GM23248 (cell line): Measurements from ENCODE around the gene GIGYF2. TPM values are rescaled to one million over a fixed set of nuclear protein-coding genes. Genes with fewer than 3 reads are reported as not detected.

Source experiments
- DNase-seq: peaks from one replicate; pipeline ENCODE4 v3.0.0-alpha.2; 2015
- H2AFZ ChIP-seq: fragments of 200-600 bp; sonication (generic); 2 replicates; pipeline ENCODE4 v1.6.1; 2016; ENCODE audit warnings: antibody characterized with exemption
- H3F3A ChIP-seq: fragments of 200-600 bp; sonication (generic); 2 replicates; pipeline ENCODE4 v1.6.1; 2016; ENCODE audit warnings: mild to moderate bottlenecking, antibody characterized with exemption, mixed run types; ENCODE audit not compliant: insufficient read depth
- H3K27ac ChIP-seq: fragments of 200-600 bp; sonication (generic); 2 replicates; pipeline ENCODE4 v1.5.1; 2016; ENCODE audit warnings: mild to moderate bottlenecking
- H3K27me3 ChIP-seq: fragments of 200-600 bp; sonication (generic); replicated peaks from 2 replicates; pipeline ENCODE4 v1.6.1; 2016; ENCODE audit warnings: mild to moderate bottlenecking; ENCODE audit not compliant: insufficient read depth
- H3K36me3 ChIP-seq: fragments of 200-600 bp; sonication (generic); 2 replicates; pipeline ENCODE4 v1.6.1; 2016; ENCODE audit warnings: low read depth, mild to moderate bottlenecking
- H3K4me1 ChIP-seq: fragments of 200-600 bp; sonication (generic); 2 replicates; pipeline ENCODE4 v1.6.1; 2016; ENCODE audit warnings: mild to moderate bottlenecking; ENCODE audit not compliant: insufficient read depth
- H3K4me2 ChIP-seq: fragments of 200-600 bp; sonication (generic); one replicate; pipeline ENCODE4 v1.6.1; 2016; ENCODE audit warnings: mild to moderate bottlenecking; ENCODE audit not compliant: unreplicated experiment
- H3K4me3 ChIP-seq: fragments of 200-600 bp; sonication (generic); 2 replicates; pipeline ENCODE4 v1.5.1; 2016; ENCODE audit warnings: mild to moderate bottlenecking
- H3K79me2 ChIP-seq: fragments of 200-600 bp; sonication (generic); 2 replicates; pipeline ENCODE4 v1.6.1; 2016; ENCODE audit warnings: mild to moderate bottlenecking; ENCODE audit not compliant: insufficient read depth
- H3K9ac ChIP-seq: fragments of 200-600 bp; sonication (generic); 2 replicates; pipeline ENCODE4 v1.6.1; 2016; ENCODE audit warnings: mild to moderate bottlenecking
- H3K9me2 ChIP-seq: fragments of 200-600 bp; sonication (generic); 2 replicates; pipeline ENCODE4 v1.6.1; 2016; ENCODE audit warnings: mixed run types, mild to moderate bottlenecking, moderate library complexity; ENCODE audit not compliant: insufficient read depth
- H3K9me3 ChIP-seq: fragments of 200-600 bp; sonication (generic); one replicate; pipeline ENCODE4 v1.6.1; 2017; ENCODE audit warnings: low read depth
- H4K20me1 ChIP-seq: fragments of 200-600 bp; sonication (generic); 2 replicates; pipeline ENCODE4 v1.6.0; 2016; ENCODE audit not compliant: insufficient read depth
- EZH2 ChIP-seq: fragments of 200-600 bp; sonication (generic); IDR thresholded peaks from 2 replicates; pipeline ENCODE4 v1.6.1; 2018; ENCODE audit warnings: antibody characterized with exemption, mild to moderate bottlenecking; ENCODE audit not compliant: insufficient read depth, poor library complexity, severe bottlenecking
- EZH2phosphoT487 ChIP-seq: fragments of 200-600 bp; sonication (generic); IDR thresholded peaks from 2 replicates; pipeline ENCODE4 v1.6.1; 2018; ENCODE audit warnings: antibody characterized with exemption, moderate library complexity, mild to moderate bottlenecking, low read depth; ENCODE audit not compliant: insufficient read depth
- WGBS, 2 experiments: methylation state at CpG; one replicate each; pipeline ENCODE4 v1.1.6; 2015 to 2017; ENCODE audit warnings: low lambda C conversion rate in 2 of 2, low coverage in 1 of 2; ENCODE audit errors: missing lambda C conversion rate in 2 of 2; 5-methylcytosine and 5-hydroxymethylcytosine counted together
- in situ Hi-C: fragments of 300-500 bp; cut with MboI; formaldehyde crosslinking; loops from 2 replicates; pipeline ENCODE4 v1.15.0; 2020
- polyA plus RNA-seq: library from polyadenylated mRNA; unstranded; fragments of >200 nt; fragmentation: Nextera tagmentation; extraction: Ambion mirVana; gene quantifications from 2 replicates; pipeline ENCODE4 v1.2.1, GENCODE V29; 2016
- total RNA-seq: library from RNA; depleted of rRNA; stranded (reverse); fragments of >200 nt; shearing (Covaris generic); gene quantifications from 2 replicates; pipeline ENCODE4 v1.2.3, GENCODE V29; 2014

The GIGYF2 gene
- total and polyA plus RNA-seq, 2 experiments from 2014 or later, result 27.2 to 35.2 TPM

GRCh38 chr2:232892843-232893242 lies 195.7 kb downstream of the GIGYF2 start:
- Histone ChIP-seq H3K9ac (no peak overlapping the region), H3K79me2 (no peaks in the 10 kb centered on the region), H2AFZ (no peak overlapping the region), H3K4me3 (no peak overlapping the region), H3K4me2 (no peak overlapping the region), H4K20me1 (no peaks in the 10 kb centered on the region), H3K36me3 (no peaks in the 10 kb centered on the region), H3K27ac (no peak overlapping the region), H3K9me3 (no peaks in the 10 kb centered on the region), H3K4me1 (peaks cover 5% of the 10 kb centered on the region), H3K9me2 (no peaks in the 10 kb centered on the region), H3K27me3 (no peaks in the 10 kb centered on the region), H3F3A (no peaks in the 10 kb centered on the region)
- 92 to 96% methylated on average over 18 to 20 of the region's 20 CpGs for WGBS, 2 experiments
- no peak for TF ChIP-seq EZH2phosphoT487
- TF ChIP-seq EZH2, result no peak
- no peak for DNase-seq
- in situ Hi-C loops, result no loop called here

GRCh38 chr2:232893834-232894233 lies 196.7 kb downstream of the GIGYF2 start:
- H3F3A ChIP-seq, result no peaks in the 10 kb centered on the region
- WGBS, 2 experiments, result 75 to 81% methylated on average over 8 of the region's 8 CpGs
- peaks cover 5% of the 10 kb centered on the region for H3K4me1 ChIP-seq
- H3K9ac ChIP-seq, result no peak overlapping the region
- no peak for DNase-seq
- H2AFZ ChIP-seq, result no peak overlapping the region
- no peak overlapping the region for H3K4me3 ChIP-seq
- no peaks in the 10 kb centered on the region for H3K36me3 ChIP-seq
- H3K4me2 ChIP-seq, result no peak overlapping the region
- H3K27me3 ChIP-seq, result no peaks in the 10 kb centered on the region
- no peaks in the 10 kb centered on the region for H3K9me2 ChIP-seq
- in situ Hi-C loops, result no loop called here
- TF ChIP-seq EZH2phosphoT487, result no peak
- no peak overlapping the region for H3K27ac ChIP-seq
- no peaks in the 10 kb centered on the region for H3K9me3 ChIP-seq
- H4K20me1 ChIP-seq, result no peaks in the 10 kb centered on the region
- H3K79me2 ChIP-seq, result no peaks in the 10 kb centered on the region

GRCh38 chr2:232894251-232894650 lies 197.1 kb downstream of the GIGYF2 start:
- in situ Hi-C loops, result no loop called here
- H4K20me1 ChIP-seq, result no peaks in the 10 kb centered on the region
- H2AFZ ChIP-seq, result no peak overlapping the region

DNA sequence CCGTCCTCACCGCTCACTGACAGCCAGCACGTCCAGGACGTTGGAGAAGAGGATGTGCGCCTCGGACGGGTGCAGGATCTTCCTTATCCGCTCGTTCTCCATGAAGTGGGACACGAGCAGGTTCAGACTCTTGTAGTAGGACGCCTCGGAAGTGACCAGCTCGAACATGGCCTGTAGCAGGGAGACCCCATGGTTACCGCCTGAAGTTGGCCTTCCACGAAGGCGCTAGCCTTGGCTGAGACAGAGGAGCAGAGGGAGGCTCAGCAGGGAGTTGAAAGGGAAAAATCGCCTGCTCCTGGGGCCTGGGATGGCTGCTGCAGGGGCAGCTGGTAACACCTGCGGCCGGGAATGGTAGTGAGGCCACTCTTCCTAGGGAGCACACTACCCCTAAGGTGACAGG lies 197.6 kb downstream of the GIGYF2 start:
- TF ChIP-seq EZH2, result no peak
- TF ChIP-seq EZH2phosphoT487, result no peak
- Histone ChIP-seq H3K9ac (no peak overlapping the region), H3K27ac (no peak overlapping the region), H3K4me2 (no peak overlapping the region), H3K9me2 (no peaks in the 10 kb centered on the region), H4K20me1 (no peaks in the 10 kb centered on the region), H3K36me3 (no peaks in the 10 kb centered on the region), H3K79me2 (no peaks in the 10 kb centered on the region), H3K27me3 (no peaks in the 10 kb centered on the region), H3K9me3 (no peaks in the 10 kb centered on the region), H3F3A (no peaks in the 10 kb centered on the region), H3K4me3 (no peak overlapping the region), H3K4me1 (peaks cover 5% of the 10 kb centered on the region), H2AFZ (no peak overlapping the region)
- in situ Hi-C loops, result no loop called here
- WGBS, 2 experiments, result 73 to 80% methylated on average over 18 to 19 of the region's 19 CpGs
- DNase-seq, result no peak

More at GRCh38 chr2:232894251-232894650, 197.1 kb downstream of the GIGYF2 start:
- Histone ChIP-seq H3K4me2 (no peak overlapping the region), H3K9me2 (no peaks in the 10 kb centered on the region), H3K36me3 (no peaks in the 10 kb centered on the region), H3K4me3 (no peak overlapping the region), H3F3A (no peaks in the 10 kb centered on the region), H3K27ac (no peak overlapping the region), H3K27me3 (no peaks in the 10 kb centered on the region), H3K4me1 (peaks cover 5% of the 10 kb centered on the region), H3K9ac (no peak overlapping the region), H3K9me3 (no peaks in the 10 kb centered on the region), H3K79me2 (no peaks in the 10 kb centered on the region)
- TF ChIP-seq EZH2 (no peak), EZH2phosphoT487 (no peak)
- DNase-seq, result no peak
- 47 to 56% methylated on average over 9 of the region's 9 CpGs for WGBS, 2 experiments

GRCh38 chr2:232896111-232896510 lies 199.0 kb downstream of the GIGYF2 start:
- no peaks in the 10 kb centered on the region for H3K27me3 ChIP-seq
- no peak overlapping the region for H2AFZ ChIP-seq
- H3K9me3 ChIP-seq, result no peaks in the 10 kb centered on the region
- in situ Hi-C loops, result no loop called here
- H3K4me3 ChIP-seq, result no peak overlapping the region
- H3K36me3 ChIP-seq, result no peaks in the 10 kb centered on the region
- no peaks in the 10 kb centered on the region for H3K9me2 ChIP-seq
- no peak for DNase-seq
- no peak overlapping the region for H3K4me2 ChIP-seq
- H3K79me2 ChIP-seq, result no peaks in the 10 kb centered on the region
- no peak overlapping the region for H3K9ac ChIP-seq
- no peaks in the 10 kb centered on the region for H4K20me1 ChIP-seq
- no peak overlapping the region for H3K27ac ChIP-seq
- H3K4me1 ChIP-seq, result peaks cover 4% of the 10 kb centered on the region
- no peak for TF ChIP-seq EZH2phosphoT487
- no peak for TF ChIP-seq EZH2
- no peaks in the 10 kb centered on the region for H3F3A ChIP-seq
